HEK293 (cell line): ENCODE measurements around the gene CDCA4.
A peak's percentile ranks its signal among the peaks of the same experiment; 100 is the strongest.

Source experiments
- CTCF ChIA-PET: fragments of 350-600 bp; formaldehyde crosslinking; extraction: SDS; loops from one replicate; lab custom pipeline; 2021; ENCODE audit warnings: antibody characterized with exemption; lab: Yijun Ruan, JAX
- POLR2A ChIA-PET: fragments of 300-600 bp; formaldehyde crosslinking; extraction: SDS; loops from one replicate; lab custom pipeline; 2020; ENCODE audit warnings: antibody characterized with exemption, inconsistent platforms; lab: Yijun Ruan, JAX
- H3K27ac ChIP-seq: fragments of 200-500 bp; sonication (Bioruptor generic); 2 replicates; pipeline ENCODE4 v1.5.1; 2014; ENCODE audit warnings: low read depth, low read length, control low read depth, inconsistent platforms; ENCODE audit errors: extremely low read depth
- H3K36me3 ChIP-seq, 2 experiments: fragments of 200-500 bp in 1 of 2; sonication (Bioruptor generic) in 1 of 2; 1 replicate in 1 of 2; 2 replicates in 1 of 2; pipeline ENCODE4 v1.5.1; 2014 to 2017; ENCODE audit warnings: inconsistent platforms in 2 of 2, low read length in 2 of 2; ENCODE audit not compliant: control insufficient read depth in 2 of 2, insufficient read depth in 1 of 2
- H3K4me1 ChIP-seq: fragments of 200-500 bp; sonication (Bioruptor generic); 2 replicates; pipeline ENCODE4 v1.5.1; 2014; ENCODE audit warnings: mild to moderate bottlenecking, low read length, inconsistent platforms; ENCODE audit not compliant: control insufficient read depth, insufficient read depth
- H3K4me3 ChIP-seq: 2 replicates; pipeline ENCODE4 v1.5.1; 2011; ENCODE audit warnings: low read depth, mild to moderate bottlenecking, control low read depth, low read length, moderate library complexity
- H3K9me3 ChIP-seq: fragments of 200-500 bp; sonication (Bioruptor generic); 2 replicates; pipeline ENCODE4 v1.5.1; 2014; ENCODE audit warnings: low read depth, low read length, inconsistent platforms; ENCODE audit not compliant: control insufficient read depth, insufficient read depth
- BCL11A ChIP-seq: fragments of 450-650 bp; formaldehyde crosslinking; IDR thresholded peaks from 2 replicates; pipeline ENCODE4 v1.5.1; 2016; ENCODE audit warnings: low read depth, missing biosample characterization, missing genetic modification characterization
- GLI2 ChIP-seq: fragments of 450-650 bp; formaldehyde crosslinking; IDR thresholded peaks from 2 replicates; pipeline ENCODE4; 2017; ENCODE audit warnings: missing biosample characterization, missing genetic modification characterization, low read depth, borderline replicate concordance
- GLIS1 ChIP-seq: fragments of 450-650 bp; formaldehyde crosslinking; IDR thresholded peaks from 2 replicates; pipeline ENCODE4 v1.5.1; 2016; ENCODE audit warnings: missing biosample characterization, missing genetic modification characterization
- KLF10 ChIP-seq: fragments of 450-650 bp; IDR thresholded peaks from 2 replicates; pipeline ENCODE4 v1.5.1; 2018; ENCODE audit warnings: missing biosample characterization, mild to moderate bottlenecking, missing genetic modification characterization
- MEIS1 ChIP-seq: sonication (generic); formaldehyde crosslinking; IDR thresholded peaks from 2 replicates; pipeline ENCODE4 v1.8.1; 2022; ENCODE audit warnings: missing genetic modification reagents, mild to moderate bottlenecking, borderline replicate concordance
- SETDB1 ChIP-seq: IDR thresholded peaks from one replicate; pipeline ENCODE4 v1.6.1; 2017; ENCODE audit warnings: mild to moderate bottlenecking, low read length, moderate library complexity, mixed read lengths; ENCODE audit not compliant: insufficient read length
- SP2 ChIP-seq: fragments of 450-650 bp; formaldehyde crosslinking; IDR thresholded peaks from 2 replicates; pipeline ENCODE4 v1.5.1; 2016; ENCODE audit warnings: missing biosample characterization, missing genetic modification characterization
- ZFHX2 ChIP-seq: fragments of 450-650 bp; formaldehyde crosslinking; conservative IDR thresholded peaks from 2 replicates; pipeline ENCODE4 v1.5.1; 2016; ENCODE audit warnings: missing biosample characterization, missing genetic modification characterization
- ZNF426 ChIP-seq: fragments of 450-650 bp; formaldehyde crosslinking; IDR thresholded peaks from 2 replicates; pipeline ENCODE4 v1.5.1; 2017; ENCODE audit warnings: missing biosample characterization, missing genetic modification characterization, mild to moderate bottlenecking, inconsistent platforms, moderate library complexity
- ZNF449 ChIP-seq: fragments of 450-650 bp; formaldehyde crosslinking; IDR thresholded peaks from 2 replicates; pipeline ENCODE4 v1.5.1; 2017; ENCODE audit warnings: missing biosample characterization, mild to moderate bottlenecking, missing genetic modification characterization, moderate library complexity
- ZNF514 ChIP-seq: fragments of 450-650 bp; formaldehyde crosslinking; IDR thresholded peaks from 2 replicates; pipeline ENCODE4 v1.5.1; 2016; ENCODE audit warnings: missing biosample characterization, missing genetic modification characterization
- ZNF600 ChIP-seq: fragments of 450-650 bp; formaldehyde crosslinking; IDR thresholded peaks from 2 replicates; pipeline ENCODE4 v1.5.1; 2016; ENCODE audit warnings: missing biosample characterization, missing genetic modification characterization
- ZNF624 ChIP-seq: fragments of 450-650 bp; formaldehyde crosslinking; IDR thresholded peaks from 2 replicates; pipeline ENCODE4 v1.5.1; 2017; ENCODE audit warnings: missing biosample characterization, missing genetic modification characterization
- ZNF645 ChIP-seq: fragments of 450-650 bp; formaldehyde crosslinking; IDR thresholded peaks from 2 replicates; pipeline ENCODE4; 2016; ENCODE audit warnings: missing biosample characterization, missing genetic modification characterization
- ZNF776 ChIP-seq: fragments of 450-650 bp; formaldehyde crosslinking; IDR thresholded peaks from 2 replicates; pipeline ENCODE4 v1.5.0; 2017; ENCODE audit warnings: missing biosample characterization, missing genetic modification characterization, borderline replicate concordance
- ZSCAN16 ChIP-seq: fragments of 450-650 bp; formaldehyde crosslinking; IDR thresholded peaks from 2 replicates; pipeline ENCODE4 v1.5.1; 2016; ENCODE audit warnings: missing biosample characterization, missing genetic modification characterization
- ZXDB ChIP-seq: fragments of 450-650 bp; formaldehyde crosslinking; IDR thresholded peaks from 2 replicates; pipeline ENCODE4 v1.5.1; 2016; ENCODE audit warnings: missing biosample characterization, missing genetic modification characterization
- TF ChIP-seq, protein P1 (sequence below): fragments of 450-650 bp; formaldehyde crosslinking; IDR thresholded peaks from 2 replicates; pipeline ENCODE4 v1.5.1; 2016; ENCODE audit warnings: missing biosample characterization, missing genetic modification characterization
- TF ChIP-seq, protein P2 (sequence below): fragments of 450-650 bp; formaldehyde crosslinking; IDR thresholded peaks from 2 replicates; pipeline ENCODE4 v1.5.1; 2016; ENCODE audit warnings: missing biosample characterization, missing genetic modification characterization

CDCA4 gene

GRCh38 chr14:104981699-104982541 lies 39.0 kb downstream of the CDCA4 start:
- H3K36me3 ChIP-seq: no peaks in the 10 kb centered on the region
- CTCF ChIA-PET: interaction anchor here (0.6 to 1.4 kb wide), 2 partner anchors 64 to 311 kb away, joined by 3 to 5 read pairs; no protein-coding TSS in a partner anchor
- TF ChIP-seq SP2 (tag by site-specific recombination): peak; percentile 17; the same call in 1 of the 2 replicates
- no peak for TF ChIP-seq BCL11A (tag by site-specific recombination)
- TF ChIP-seq ZFHX2: 0 out of 2 replicates have a peak, but pooled peaks have one; percentile 1
- TF ChIP-seq, protein P1, sequence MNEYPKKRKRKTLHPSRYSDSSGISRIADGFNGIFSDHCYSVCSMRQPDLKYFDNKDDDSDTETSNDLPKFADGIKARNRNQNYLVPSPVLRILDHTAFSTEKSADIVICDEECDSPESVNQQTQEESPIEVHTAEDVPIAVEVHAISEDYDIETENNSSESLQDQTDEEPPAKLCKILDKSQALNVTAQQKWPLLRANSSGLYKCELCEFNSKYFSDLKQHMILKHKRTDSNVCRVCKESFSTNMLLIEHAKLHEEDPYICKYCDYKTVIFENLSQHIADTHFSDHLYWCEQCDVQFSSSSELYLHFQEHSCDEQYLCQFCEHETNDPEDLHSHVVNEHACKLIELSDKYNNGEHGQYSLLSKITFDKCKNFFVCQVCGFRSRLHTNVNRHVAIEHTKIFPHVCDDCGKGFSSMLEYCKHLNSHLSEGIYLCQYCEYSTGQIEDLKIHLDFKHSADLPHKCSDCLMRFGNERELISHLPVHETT (tag by site-specific recombination): no peak
- TF ChIP-seq, protein P2, sequence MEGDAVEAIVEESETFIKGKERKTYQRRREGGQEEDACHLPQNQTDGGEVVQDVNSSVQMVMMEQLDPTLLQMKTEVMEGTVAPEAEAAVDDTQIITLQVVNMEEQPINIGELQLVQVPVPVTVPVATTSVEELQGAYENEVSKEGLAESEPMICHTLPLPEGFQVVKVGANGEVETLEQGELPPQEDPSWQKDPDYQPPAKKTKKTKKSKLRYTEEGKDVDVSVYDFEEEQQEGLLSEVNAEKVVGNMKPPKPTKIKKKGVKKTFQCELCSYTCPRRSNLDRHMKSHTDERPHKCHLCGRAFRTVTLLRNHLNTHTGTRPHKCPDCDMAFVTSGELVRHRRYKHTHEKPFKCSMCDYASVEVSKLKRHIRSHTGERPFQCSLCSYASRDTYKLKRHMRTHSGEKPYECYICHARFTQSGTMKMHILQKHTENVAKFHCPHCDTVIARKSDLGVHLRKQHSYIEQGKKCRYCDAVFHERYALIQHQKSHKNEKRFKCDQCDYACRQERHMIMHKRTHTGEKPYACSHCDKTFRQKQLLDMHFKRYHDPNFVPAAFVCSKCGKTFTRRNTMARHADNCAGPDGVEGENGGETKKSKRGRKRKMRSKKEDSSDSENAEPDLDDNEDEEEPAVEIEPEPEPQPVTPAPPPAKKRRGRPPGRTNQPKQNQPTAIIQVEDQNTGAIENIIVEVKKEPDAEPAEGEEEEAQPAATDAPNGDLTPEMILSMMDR (tag by site-specific recombination): no peak
- no peak for TF ChIP-seq ZNF426 (tag by site-specific recombination)
- TF ChIP-seq GLIS1 (tag by site-specific recombination): no peak
- TF ChIP-seq, all 188 proteins: peak for 2
- no peaks in the 10 kb centered on the region for H3K9me3 ChIP-seq
- POLR2A ChIA-PET: interaction anchor here (0.9 kb wide), 1 partner anchor 112 kb away, joined by 3 read pairs; no protein-coding TSS in a partner anchor
- no peak overlapping the region for H3K4me3 ChIP-seq
- peaks cover 5% of the 10 kb centered on the region; the same call in 1 of the 2 replicates for H3K4me1 ChIP-seq
- H3K27ac ChIP-seq: no peak overlapping the region

DNA sequence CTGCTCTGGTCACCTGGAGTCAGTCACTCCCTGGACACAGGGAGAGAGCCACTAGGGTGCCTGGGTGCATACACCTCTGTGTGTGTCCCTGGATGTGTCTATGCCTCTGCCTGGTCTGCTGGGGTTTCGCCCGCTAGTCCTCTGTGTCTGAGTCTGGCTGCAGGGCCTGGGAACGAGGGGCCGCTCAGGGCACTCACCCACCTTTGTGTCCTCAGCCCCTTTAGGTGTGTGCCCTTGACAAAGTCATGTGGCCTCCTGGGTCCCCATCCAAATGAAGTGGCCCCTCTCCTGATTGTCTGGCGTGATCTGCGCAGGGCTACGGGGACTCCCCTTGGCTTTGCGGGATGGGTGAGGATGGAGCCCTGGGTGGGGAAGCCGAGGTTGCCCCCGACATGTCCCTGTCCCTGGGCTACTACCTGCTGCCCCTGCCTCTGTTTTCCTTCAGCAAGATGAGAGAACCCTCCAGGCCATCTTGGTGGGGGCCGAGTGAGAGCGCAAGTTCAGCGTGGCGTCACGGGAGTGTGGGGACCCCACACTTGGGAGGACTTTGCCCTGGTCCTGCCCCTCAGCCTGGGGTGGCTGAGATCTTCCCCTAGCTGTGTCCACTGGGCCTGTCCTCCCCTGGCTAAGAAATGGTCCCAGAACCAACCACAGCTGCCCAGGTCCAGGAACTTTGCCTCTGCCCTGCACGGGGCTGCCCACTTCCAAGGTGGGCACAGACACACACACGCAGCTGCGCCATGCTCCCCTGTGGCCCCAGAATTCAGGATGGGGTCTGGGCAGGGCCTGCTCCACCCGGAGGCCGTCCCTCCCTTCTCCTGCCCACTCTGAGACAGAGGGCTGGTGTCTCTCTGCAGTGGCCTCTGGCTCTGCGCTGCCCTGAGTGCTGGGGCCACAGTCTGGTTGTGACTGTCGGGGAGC lies 40.0 kb downstream of the CDCA4 start:
- H3K27ac ChIP-seq: no peak overlapping the region
- no peaks in the 10 kb centered on the region for H3K36me3 ChIP-seq
- CTCF ChIA-PET: interaction anchor here (1.4 kb wide), 1 partner anchor 66 kb away, joined by 5 read pairs; no protein-coding TSS in a partner anchor
- no peak overlapping the region for H3K4me3 ChIP-seq
- no peaks in the 10 kb centered on the region for H3K9me3 ChIP-seq
- TF ChIP-seq ZNF426 (tag by site-specific recombination) (no peak), ZXDB (tag by site-specific recombination) (no peak)
- TF ChIP-seq, all 188 proteins: peak for 0
- peaks cover 5% of the 10 kb centered on the region; the same call in 1 of the 2 replicates for H3K4me1 ChIP-seq
- POLR2A ChIA-PET: interaction anchor here (0.9 kb wide), 1 partner anchor 113 kb away, joined by 3 read pairs; no protein-coding TSS in a partner anchor

- ChIA-PET CTCF (no interaction called here), POLR2A (interaction anchor here (0.8 kb wide), 1 partner anchor 41 kb away, joined by 4 read pairs; the partner anchor contains the start of gene CDCA4)
- no peaks in the 10 kb centered on the region for H3K9me3 ChIP-seq
- H3K4me3 ChIP-seq: no peak overlapping the region
- H3K36me3 ChIP-seq: no peaks in the 10 kb centered on the region
- H3K27ac ChIP-seq: no peak overlapping the region
- H3K4me1 ChIP-seq: peaks cover 5% of the 10 kb centered on the region; the same call in 1 of the 2 replicates
- no peak for TF ChIP-seq ZNF514 (tag by site-specific recombination)
- TF ChIP-seq ZNF624: 0 out of 2 replicates have a peak, but pooled peaks have one; percentile 32
- TF ChIP-seq ZSCAN16 (tag by site-specific recombination): no peak
- no peak for TF ChIP-seq KLF10 (tag by site-specific recombination)
- TF ChIP-seq GLI2 (tag by site-specific recombination): no peak
- TF ChIP-seq ZNF600 (tag by site-specific recombination): peak; percentile 47
- no peak for TF ChIP-seq MEIS1 (CRISPR knock-in tag)
- no peak; the same call in 1 of the 2 replicates for TF ChIP-seq ZNF645 (tag by site-specific recombination)
- TF ChIP-seq SETDB1: no peak
- TF ChIP-seq ZNF449 (tag by site-specific recombination): no peak
- 0 out of 2 replicates have a peak, but pooled peaks have one; percentile 49 for TF ChIP-seq ZNF776 (tag by site-specific recombination)
Measured at GRCh38 chr14:104979758-104980610, 40.9 kb downstream of the CDCA4 start.
